ENCODE results near the gene TNIK. TPM values are rescaled to one million over a fixed set of nuclear protein-coding genes. Genes with fewer than 3 reads are reported as not detected.

Gene TNIK
- polyA plus RNA-seq, 1 of the 3 experiments (the other 2 are of a cell fraction) = 19.4 TPM

- TF ChIP-seq, protein P1, sequence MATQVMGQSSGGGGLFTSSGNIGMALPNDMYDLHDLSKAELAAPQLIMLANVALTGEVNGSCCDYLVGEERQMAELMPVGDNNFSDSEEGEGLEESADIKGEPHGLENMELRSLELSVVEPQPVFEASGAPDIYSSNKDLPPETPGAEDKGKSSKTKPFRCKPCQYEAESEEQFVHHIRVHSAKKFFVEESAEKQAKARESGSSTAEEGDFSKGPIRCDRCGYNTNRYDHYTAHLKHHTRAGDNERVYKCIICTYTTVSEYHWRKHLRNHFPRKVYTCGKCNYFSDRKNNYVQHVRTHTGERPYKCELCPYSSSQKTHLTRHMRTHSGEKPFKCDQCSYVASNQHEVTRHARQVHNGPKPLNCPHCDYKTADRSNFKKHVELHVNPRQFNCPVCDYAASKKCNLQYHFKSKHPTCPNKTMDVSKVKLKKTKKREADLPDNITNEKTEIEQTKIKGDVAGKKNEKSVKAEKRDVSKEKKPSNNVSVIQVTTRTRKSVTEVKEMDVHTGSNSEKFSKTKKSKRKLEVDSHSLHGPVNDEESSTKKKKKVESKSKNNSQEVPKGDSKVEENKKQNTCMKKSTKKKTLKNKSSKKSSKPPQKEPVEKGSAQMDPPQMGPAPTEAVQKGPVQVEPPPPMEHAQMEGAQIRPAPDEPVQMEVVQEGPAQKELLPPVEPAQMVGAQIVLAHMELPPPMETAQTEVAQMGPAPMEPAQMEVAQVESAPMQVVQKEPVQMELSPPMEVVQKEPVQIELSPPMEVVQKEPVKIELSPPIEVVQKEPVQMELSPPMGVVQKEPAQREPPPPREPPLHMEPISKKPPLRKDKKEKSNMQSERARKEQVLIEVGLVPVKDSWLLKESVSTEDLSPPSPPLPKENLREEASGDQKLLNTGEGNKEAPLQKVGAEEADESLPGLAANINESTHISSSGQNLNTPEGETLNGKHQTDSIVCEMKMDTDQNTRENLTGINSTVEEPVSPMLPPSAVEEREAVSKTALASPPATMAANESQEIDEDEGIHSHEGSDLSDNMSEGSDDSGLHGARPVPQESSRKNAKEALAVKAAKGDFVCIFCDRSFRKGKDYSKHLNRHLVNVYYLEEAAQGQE (IDR thresholded peaks at IDR 0.05; ENCODE audit: low read depth, low read length) = no peak
- TF ChIP-seq TCF12 (IDR thresholded peaks at IDR 0.05) (no peak), CHD2 (IDR thresholded peaks at IDR 0.05; ENCODE audit: low read length, partially characterized antibody) (no peak), RFX5 (IDR thresholded peaks at IDR 0.05; ENCODE audit: low read length) (no peak), SMC3 (IDR thresholded peaks at IDR 0.05; ENCODE audit: low read depth, low read length) (no peak), RCOR1 (IDR thresholded peaks at IDR 0.05; ENCODE audit: low read length) (no peak), FOXM1 (IDR thresholded peaks at IDR 0.05; ENCODE audit: low read depth) (no peak), FOXJ3 (CRISPR knock-in tag; IDR thresholded peaks at IDR 0.05) (no peak), GATA2 (CRISPR knock-in tag; IDR thresholded peaks at IDR 0.05) (no peak)
These were observed 369.9 kb downstream of the TNIK start (continued) for GRCh38 chr3:171090321-171090720.

DNA sequence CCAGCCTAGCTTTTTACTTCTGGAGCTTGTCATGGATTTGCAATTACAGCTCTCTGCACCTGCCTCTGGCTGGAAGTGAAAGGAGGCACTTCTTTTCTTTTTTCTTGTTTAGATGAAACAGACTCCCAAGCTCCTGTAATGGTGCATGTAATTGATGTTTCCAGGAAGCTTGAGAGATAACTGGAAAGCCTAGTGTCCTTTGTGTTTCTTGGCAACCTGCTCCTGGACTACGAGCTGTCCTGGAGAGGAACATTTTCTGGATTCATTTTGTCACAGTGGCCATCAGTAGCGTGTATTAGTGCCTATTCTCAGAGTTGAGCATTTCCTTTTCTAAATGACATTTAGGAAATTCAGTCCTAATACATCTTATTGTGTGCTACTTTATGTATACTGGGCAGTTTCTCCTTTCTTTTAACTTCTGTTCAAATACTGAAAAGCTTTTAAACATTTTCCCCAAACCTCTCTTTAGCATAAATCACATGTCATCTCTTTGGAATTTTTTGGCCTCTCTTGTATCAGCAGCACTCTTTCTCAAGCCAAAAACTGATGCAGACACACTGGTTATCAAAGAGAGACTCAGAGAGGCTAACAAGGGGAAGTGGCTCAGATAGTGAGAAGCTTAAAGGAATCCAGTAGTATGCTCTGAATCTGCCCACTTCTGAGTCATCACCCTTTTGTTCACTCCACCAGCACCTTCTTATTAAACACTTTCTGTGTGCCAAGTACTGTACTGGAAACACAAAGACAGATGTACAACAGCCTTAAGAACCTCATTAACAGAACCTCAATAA, 371.0 kb downstream of the TNIK start:
- H3K9me2 ChIP-seq = no peaks in the 10 kb centered on the region
- TF ChIP-seq FOXJ3 (CRISPR knock-in tag; IDR thresholded peaks at IDR 0.05) (no peak), ELF1 (IDR thresholded peaks at IDR 0.05) (peak; percentile 32; the same call in 1 of the 2 replicates), TEAD4 (IDR thresholded peaks at IDR 0.05; ENCODE audit: borderline replicate concordance, insufficient read depth) (peak; percentile 62; the same call in 1 of the 2 replicates), SMC3 (IDR thresholded peaks at IDR 0.05; ENCODE audit: low read depth, low read length) (no peak), FOXM1 (IDR thresholded peaks at IDR 0.05; ENCODE audit: low read depth) (peak; percentile 60; the same call in 1 of the 2 replicates), RXRA (IDR thresholded peaks at IDR 0.05; ENCODE audit: borderline replicate concordance, low read depth) (peak; percentile 59), ZBTB33 (IDR thresholded peaks at IDR 0.05; ENCODE audit: borderline replicate concordance, low read depth) (no peak), EP300 (IDR thresholded peaks at IDR 0.05; ENCODE audit: borderline replicate concordance in 1 of 2, low read depth in 1 of 2, low read length in 1 of 2) (peak in 1 of 2 experiments; percentile 79; a peak in 3 of 4 replicates), GATA2 (CRISPR knock-in tag; IDR thresholded peaks at IDR 0.05) (no peak), IRF3 (IDR thresholded peaks at IDR 0.05; ENCODE audit: low read depth, low read length) (no peak), TCF12 (IDR thresholded peaks at IDR 0.05) (peak; percentile 85), CTCF (IDR thresholded peaks at IDR 0.05) (no peak)
- TF ChIP-seq, protein P2, sequence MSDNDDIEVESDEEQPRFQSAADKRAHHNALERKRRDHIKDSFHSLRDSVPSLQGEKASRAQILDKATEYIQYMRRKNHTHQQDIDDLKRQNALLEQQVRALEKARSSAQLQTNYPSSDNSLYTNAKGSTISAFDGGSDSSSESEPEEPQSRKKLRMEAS (IDR thresholded peaks at IDR 0.05; ENCODE audit: low read depth) = 0 out of 2 replicates have a peak, but pooled peaks have one; percentile 10
- TF ChIP-seq, protein P3, sequence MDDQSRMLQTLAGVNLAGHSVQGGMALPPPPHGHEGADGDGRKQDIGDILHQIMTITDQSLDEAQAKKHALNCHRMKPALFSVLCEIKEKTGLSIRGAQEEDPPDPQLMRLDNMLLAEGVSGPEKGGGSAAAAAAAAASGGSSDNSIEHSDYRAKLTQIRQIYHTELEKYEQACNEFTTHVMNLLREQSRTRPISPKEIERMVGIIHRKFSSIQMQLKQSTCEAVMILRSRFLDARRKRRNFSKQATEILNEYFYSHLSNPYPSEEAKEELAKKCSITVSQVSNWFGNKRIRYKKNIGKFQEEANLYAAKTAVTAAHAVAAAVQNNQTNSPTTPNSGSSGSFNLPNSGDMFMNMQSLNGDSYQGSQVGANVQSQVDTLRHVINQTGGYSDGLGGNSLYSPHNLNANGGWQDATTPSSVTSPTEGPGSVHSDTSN (IDR thresholded peaks at IDR 0.05) = peak; percentile 77

More for the DNA sequence above, 371.0 kb downstream of the TNIK start:
- H3K9ac ChIP-seq = peak overlapping the region; percentile 32; the same call in 1 of the 2 replicates
- no peak overlapping the region for H2AFZ ChIP-seq (ENCODE audit: low read depth)
- 15% methylated on average over 2 of the region's 2 CpGs for WGBS (ENCODE audit: low lambda C conversion rate)
- H3F3A ChIP-seq (replicated peaks; ENCODE audit: insufficient read depth) = peaks cover 22% of the 10 kb centered on the region
- H3K36me3 ChIP-seq (replicated peaks in 1 of 2; ENCODE audit: control insufficient read depth in 1 of 2, insufficient read depth in 2 of 2, low read length in 1 of 2) = peaks cover 24 to 44% of the 10 kb centered on the region in 2 experiments
- H3K4me3 ChIP-seq (ENCODE audit: low read depth in 2 of 2, low read length in 1 of 2) = no peak overlapping the region; a peak in 2 of 4 replicates
- H3K27me3 ChIP-seq (ENCODE audit: insufficient read depth) = no peaks in the 10 kb centered on the region
- POLR2A ChIA-PET = no interaction called here
- H4K20me1 ChIP-seq (ENCODE audit: insufficient read depth) = no peaks in the 10 kb centered on the region; the same call in 1 of the 2 replicates
- no peaks in the 10 kb centered on the region for H3K79me2 ChIP-seq (ENCODE audit: insufficient read depth)
- peak overlapping the region; percentile 73 for H3K4me2 ChIP-seq
- DNase-seq = no peak
- H3K4me1 ChIP-seq (ENCODE audit: control insufficient read depth in 1 of 2, insufficient read depth in 2 of 2, low read depth in 1 of 2, low read length in 1 of 2) = peaks cover 9 to 22% of the 10 kb centered on the region in 2 experiments
- no peaks in the 10 kb centered on the region for H3K9me3 ChIP-seq
- CTCF ChIA-PET = interaction anchor here (1.7 to 1.9 kb wide), 2 partner anchors 40 to 127 kb away, joined by 5 to 6 read pairs; no protein-coding TSS in a partner anchor
- peak overlapping the region; percentile 60 to 88; a peak in 3 of 4 replicates for H3K27ac ChIP-seq (ENCODE audit: low read depth in 2 of 2, low read length in 1 of 2)
